DOHH2 (cell line): ENCODE results near the gene OR7G2.

Experiments used
- H3F3A ChIP-seq: fragments of 200-600 bp; sonication (generic), shearing (Covaris generic); 2 replicates; pipeline ENCODE4 v1.6.0; 2016; ENCODE audit warnings: antibody characterized with exemption, mild to moderate bottlenecking; ENCODE audit not compliant: control insufficient read depth, insufficient read depth
- H3K27ac ChIP-seq: fragments of 200-600 bp; sonication (generic); 2 replicates; pipeline ENCODE4 v1.5.1; 2014; ENCODE audit warnings: low read depth, mild to moderate bottlenecking, low read length, moderate library complexity
- H3K27me3 ChIP-seq: fragments of 200-600 bp; sonication (generic); 2 replicates; pipeline ENCODE4 v1.6.1; 2014; ENCODE audit warnings: mild to moderate bottlenecking, low read length, mixed read lengths; ENCODE audit not compliant: control insufficient read depth
- H3K36me3 ChIP-seq: fragments of 200-600 bp; sonication (generic); 2 replicates; pipeline ENCODE4 v1.6.1; 2014; ENCODE audit warnings: mild to moderate bottlenecking, low read length, moderate library complexity, mixed read lengths; ENCODE audit not compliant: control insufficient read depth
- H3K4me1 ChIP-seq: fragments of 200-600 bp; sonication (generic); 2 replicates; pipeline ENCODE4 v1.6.1; 2014; ENCODE audit warnings: mild to moderate bottlenecking, low read length, mixed read lengths; ENCODE audit not compliant: control insufficient read depth
- H3K4me2 ChIP-seq: fragments of 200-600 bp; sonication (generic); 2 replicates; pipeline ENCODE4 v1.6.0; 2014; ENCODE audit warnings: mild to moderate bottlenecking, low read length, moderate library complexity
- H3K4me3 ChIP-seq: fragments of 200-600 bp; sonication (generic); 2 replicates; pipeline ENCODE4 v1.5.1; 2014; ENCODE audit warnings: mild to moderate bottlenecking, low read length, mixed read lengths
- H3K79me2 ChIP-seq: fragments of 200-600 bp; sonication (generic); 2 replicates; pipeline ENCODE4 v1.6.1; 2014; ENCODE audit warnings: mild to moderate bottlenecking, low read length, mixed read lengths; ENCODE audit not compliant: control insufficient read depth
- H3K9me2 ChIP-seq: fragments of 200-600 bp; sonication (generic); replicated peaks from 2 replicates; pipeline ENCODE4 v1.6.1; 2014; ENCODE audit warnings: mild to moderate bottlenecking, low read length, mixed read lengths; ENCODE audit not compliant: control insufficient read depth
- H3K9me3 ChIP-seq: fragments of 200-600 bp; sonication (generic); 2 replicates; pipeline ENCODE4 v1.6.1; 2014; ENCODE audit warnings: antibody characterized with exemption, low read length, mixed read lengths; ENCODE audit not compliant: control insufficient read depth, insufficient read depth
- H4K20me1 ChIP-seq: fragments of 200-600 bp; sonication (generic); 2 replicates; pipeline ENCODE4 v1.6.0; 2014; ENCODE audit warnings: low read depth, mild to moderate bottlenecking, antibody characterized with exemption, low read length, moderate library complexity; ENCODE audit not compliant: control insufficient read depth, insufficient read depth
- EZH2phosphoT487 ChIP-seq: fragments of 200-600 bp; sonication (generic); IDR thresholded peaks from 2 replicates; pipeline ENCODE4 v1.6.1; 2017; ENCODE audit warnings: borderline replicate concordance, mild to moderate bottlenecking, antibody characterized with exemption, low read length, moderate library complexity, mixed read lengths
- TF ChIP-seq, protein P1 (sequence below): fragments of 200-600 bp; sonication (generic); IDR thresholded peaks from one replicate; pipeline ENCODE4 v1.5.1; 2014; ENCODE audit warnings: antibody characterized with exemption, mild to moderate bottlenecking, low read depth, low read length; ENCODE audit not compliant: poor library complexity, severe bottlenecking

The OR7G2 gene

DNA sequence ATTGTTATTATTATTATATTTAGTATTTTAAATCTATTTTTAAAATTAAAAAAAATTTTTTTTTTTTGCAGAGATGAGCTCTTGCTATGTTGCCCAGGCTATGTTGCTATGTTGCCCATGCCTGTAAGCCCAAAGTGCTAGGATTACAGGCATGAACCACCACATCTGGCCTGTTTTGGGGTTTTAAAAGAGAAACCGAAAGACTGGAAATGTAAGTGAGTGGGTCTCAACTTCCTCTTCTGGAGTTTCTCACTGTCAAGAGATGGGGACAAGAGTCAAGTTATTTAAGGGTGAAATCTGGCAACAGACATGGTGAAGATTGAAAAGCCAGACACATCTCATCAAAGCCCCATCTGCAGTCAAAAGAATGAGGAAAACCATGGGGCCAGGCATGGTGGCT is 23.7 kb upstream of the OR7G2 start:
- H3K4me2 ChIP-seq: no peak overlapping the region
- TF ChIP-seq EZH2phosphoT487: no peak
- TF ChIP-seq, protein P1, sequence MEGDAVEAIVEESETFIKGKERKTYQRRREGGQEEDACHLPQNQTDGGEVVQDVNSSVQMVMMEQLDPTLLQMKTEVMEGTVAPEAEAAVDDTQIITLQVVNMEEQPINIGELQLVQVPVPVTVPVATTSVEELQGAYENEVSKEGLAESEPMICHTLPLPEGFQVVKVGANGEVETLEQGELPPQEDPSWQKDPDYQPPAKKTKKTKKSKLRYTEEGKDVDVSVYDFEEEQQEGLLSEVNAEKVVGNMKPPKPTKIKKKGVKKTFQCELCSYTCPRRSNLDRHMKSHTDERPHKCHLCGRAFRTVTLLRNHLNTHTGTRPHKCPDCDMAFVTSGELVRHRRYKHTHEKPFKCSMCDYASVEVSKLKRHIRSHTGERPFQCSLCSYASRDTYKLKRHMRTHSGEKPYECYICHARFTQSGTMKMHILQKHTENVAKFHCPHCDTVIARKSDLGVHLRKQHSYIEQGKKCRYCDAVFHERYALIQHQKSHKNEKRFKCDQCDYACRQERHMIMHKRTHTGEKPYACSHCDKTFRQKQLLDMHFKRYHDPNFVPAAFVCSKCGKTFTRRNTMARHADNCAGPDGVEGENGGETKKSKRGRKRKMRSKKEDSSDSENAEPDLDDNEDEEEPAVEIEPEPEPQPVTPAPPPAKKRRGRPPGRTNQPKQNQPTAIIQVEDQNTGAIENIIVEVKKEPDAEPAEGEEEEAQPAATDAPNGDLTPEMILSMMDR: no peak
- H3K9me3 ChIP-seq: no peaks in the 10 kb centered on the region
- no peaks in the 10 kb centered on the region for H3F3A ChIP-seq
- no peak overlapping the region for H3K27ac ChIP-seq
- no peaks in the 10 kb centered on the region for H3K27me3 ChIP-seq
- H3K4me1 ChIP-seq: no peaks in the 10 kb centered on the region
- H3K9me2 ChIP-seq: no peaks in the 10 kb centered on the region
- no peak overlapping the region for H3K4me3 ChIP-seq
- H3K36me3 ChIP-seq: no peaks in the 10 kb centered on the region
- H4K20me1 ChIP-seq: no peaks in the 10 kb centered on the region
- no peaks in the 10 kb centered on the region for H3K79me2 ChIP-seq

DNA sequence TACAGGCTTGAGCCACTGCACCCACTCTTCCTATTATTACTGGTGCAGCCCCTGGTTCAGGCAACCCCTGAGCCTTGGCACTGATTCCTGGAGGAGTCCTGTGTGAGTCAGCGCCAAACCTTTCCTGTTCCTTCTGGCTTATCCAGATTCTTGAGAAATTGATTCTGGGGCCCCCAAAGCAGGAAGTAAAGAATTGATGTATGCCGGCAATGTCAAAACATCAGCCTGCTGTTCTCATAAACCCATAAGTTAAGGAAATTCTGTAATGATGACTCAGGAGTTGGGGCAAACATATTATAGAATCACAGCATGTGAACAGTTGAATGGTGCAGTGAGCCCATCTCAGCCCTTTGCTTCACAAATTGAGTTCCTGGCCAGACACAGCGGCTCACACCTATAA is 20.9 kb upstream of the OR7G2 start:
- Histone ChIP-seq H3K9me2 (no peaks in the 10 kb centered on the region), H3K9me3 (no peaks in the 10 kb centered on the region), H3K4me1 (no peaks in the 10 kb centered on the region), H3K27me3 (no peaks in the 10 kb centered on the region), H3K4me3 (no peak overlapping the region), H3K4me2 (no peak overlapping the region), H3K36me3 (no peaks in the 10 kb centered on the region), H4K20me1 (no peaks in the 10 kb centered on the region), H3F3A (no peaks in the 10 kb centered on the region), H3K79me2 (no peaks in the 10 kb centered on the region), H3K27ac (no peak overlapping the region)
- TF ChIP-seq EZH2phosphoT487: no peak
- TF ChIP-seq, protein P1: no peak

DNA sequence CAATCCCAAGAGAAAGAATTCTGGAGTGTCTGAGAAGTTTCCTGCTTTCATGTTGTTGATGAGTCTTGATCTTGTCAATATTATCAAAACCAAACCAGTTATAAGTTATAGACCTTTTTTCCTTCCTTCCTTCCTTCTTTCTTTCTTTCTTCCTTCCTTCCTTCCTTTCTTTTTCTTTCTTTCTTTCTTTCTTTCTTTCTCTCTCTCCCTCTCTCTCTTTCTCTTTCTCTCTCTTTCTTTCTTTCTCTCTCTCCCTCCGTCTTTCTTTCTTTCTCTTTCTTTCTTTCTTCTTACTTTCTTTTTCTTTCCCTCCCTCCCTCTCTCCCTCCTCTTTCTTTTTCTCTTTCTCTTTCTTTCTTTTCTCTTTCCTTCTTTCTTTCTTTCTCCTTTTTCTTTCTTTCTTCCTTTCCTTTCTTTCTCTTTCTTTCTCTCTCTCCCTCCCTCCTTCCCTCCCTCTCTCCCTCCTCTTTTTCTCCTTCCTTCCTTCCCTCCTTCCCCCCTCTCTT is 19.7 kb upstream of the OR7G2 start, which contains the start of gene OR7G3:
Gene OR7G3, minus strand, starts transcription at position 51 of the 506 bp plus-strand sequence. Its CDS starts 0 bp downstream, at position 51.
- Histone ChIP-seq H4K20me1 (no peaks in the 10 kb centered on the region), H3K79me2 (no peaks in the 10 kb centered on the region), H3K36me3 (no peaks in the 10 kb centered on the region), H3F3A (no peaks in the 10 kb centered on the region), H3K9me2 (no peaks in the 10 kb centered on the region), H3K9me3 (no peaks in the 10 kb centered on the region), H3K27ac (no peak within 1 kb of the TSS), H3K27me3 (no peaks in the 10 kb centered on the region), H3K4me3 (no peak within 1 kb of the TSS), H3K4me2 (no peak within 1 kb of the TSS), H3K4me1 (no peaks in the 10 kb centered on the region)
- no peak for TF ChIP-seq EZH2phosphoT487
- TF ChIP-seq, protein P1: no peak

DNA sequence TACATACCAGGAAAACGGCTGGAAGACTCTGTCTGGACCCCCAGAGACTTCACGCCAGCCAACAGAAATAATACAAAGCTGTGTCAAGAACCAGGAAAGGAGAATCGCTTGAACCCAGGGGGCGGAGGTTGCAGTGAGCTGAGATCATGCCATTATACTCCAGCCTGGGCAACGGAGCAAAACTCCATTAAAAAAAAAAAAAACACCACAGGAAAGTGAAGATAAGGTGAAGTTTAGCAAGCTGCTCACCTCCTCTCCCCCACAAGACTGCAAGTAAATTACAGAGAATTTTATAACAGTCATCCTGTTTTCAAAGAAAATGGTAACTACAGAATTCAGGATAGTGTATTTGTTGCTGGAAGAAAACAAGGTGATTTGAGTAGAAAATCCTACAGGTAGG is 9.3 kb upstream of the OR7G2 start:
- Histone ChIP-seq H3K4me2 (no peak overlapping the region), H4K20me1 (no peaks in the 10 kb centered on the region), H3K79me2 (no peaks in the 10 kb centered on the region), H3K36me3 (no peaks in the 10 kb centered on the region), H3K9me2 (no peaks in the 10 kb centered on the region), H3K27ac (no peak overlapping the region), H3K4me3 (no peak overlapping the region), H3K9me3 (no peaks in the 10 kb centered on the region), H3F3A (no peaks in the 10 kb centered on the region), H3K27me3 (no peaks in the 10 kb centered on the region), H3K4me1 (no peaks in the 10 kb centered on the region)
- TF ChIP-seq, protein P1: no peak
- no peak for TF ChIP-seq EZH2phosphoT487
